ENCODE measurements around the gene PERM1. TPM values are rescaled to one million over a fixed set of nuclear protein-coding genes. Genes with fewer than 3 reads are reported as not detected.

PERM1 gene
- total RNA-seq, 3 donors from 2014 or later, result 0.33 to 1.9 TPM; not detected in 1

DNA sequence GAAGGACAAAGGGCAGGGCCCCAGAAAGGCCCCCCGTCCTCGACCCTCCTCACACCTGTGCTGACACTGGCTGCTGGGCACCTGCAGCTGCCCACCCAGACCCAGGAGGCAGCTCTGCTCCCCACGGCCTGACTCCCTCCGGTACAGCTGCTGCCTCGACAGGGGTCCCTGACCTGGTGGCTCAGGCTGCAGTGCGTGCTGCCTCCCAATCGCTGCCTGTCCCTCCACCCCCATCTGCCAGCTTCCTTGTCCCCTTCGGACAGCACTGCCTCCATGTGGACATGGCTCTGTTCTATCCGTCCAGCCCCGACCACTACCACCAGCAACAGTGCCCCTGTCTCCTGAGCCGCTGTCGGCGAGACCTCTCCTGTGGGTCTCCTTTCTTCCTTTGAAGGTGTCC is 27.0 kb downstream of the PERM1 start:
- Histone ChIP-seq H3K36me3 (peaks cover 7% of the 10 kb centered on the region), H3K27ac (no peak overlapping the region), H3K4me3 (no peak overlapping the region), H3K4me1 (peaks cover 0 to 13% of the 10 kb centered on the region in 2 donors), H3K27me3 (no peaks in the 10 kb centered on the region), H3K9me3 (no peaks in the 10 kb centered on the region)
- intact Hi-C loops (cut with DNase I; ENCODE audit: low total_unique reads), result loop anchor here (1.0 kb wide), 1 partner anchor 42 kb away; no protein-coding TSS in a partner anchor
- TF ChIP-seq POLR2A (IDR thresholded peaks at IDR 0.05) (no peak), POLR2AphosphoS5 (IDR thresholded peaks at IDR 0.05) (no peak)
- no peak for DNase-seq (ENCODE audit: low spot score in 2 of 2)

DNA sequence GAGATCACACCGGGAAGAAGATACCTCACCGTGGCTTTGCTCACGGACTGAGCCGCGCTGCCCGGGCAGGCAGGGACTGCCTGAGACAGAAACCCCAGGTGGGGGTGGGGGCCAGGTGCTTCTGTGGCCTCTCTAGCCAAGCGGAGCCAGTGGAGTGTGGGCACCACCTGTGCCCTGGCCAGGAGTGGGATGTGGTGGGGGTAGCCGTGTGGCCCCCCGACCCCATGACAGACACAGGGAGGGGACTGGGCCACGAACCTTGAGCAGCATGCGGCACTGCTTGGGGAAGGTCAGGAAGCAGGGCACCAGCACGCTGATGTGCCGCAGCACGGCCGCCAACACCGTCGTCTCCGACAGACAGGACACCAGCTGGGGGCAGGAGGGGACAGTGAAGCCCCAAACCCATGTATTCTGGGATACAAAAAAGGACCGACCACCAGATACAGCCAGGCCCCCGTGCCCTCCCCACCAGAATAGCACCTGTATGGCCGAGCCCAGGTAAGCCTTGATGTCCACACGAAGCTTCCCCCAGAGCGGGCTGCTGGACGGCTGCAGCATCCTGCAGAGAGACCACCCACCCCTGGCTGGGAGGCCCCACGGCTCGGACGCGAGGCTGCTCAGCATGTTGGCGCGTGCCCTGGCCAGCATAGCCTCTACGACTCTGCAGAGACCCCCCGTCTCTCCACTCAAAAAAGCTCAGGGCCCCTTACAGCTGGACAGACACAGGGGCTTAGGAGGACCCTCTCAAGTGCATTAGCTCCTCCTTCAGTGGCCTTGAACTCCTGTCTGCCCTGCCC is 28.2 kb downstream of the PERM1 start:
- DNase-seq (ENCODE audit: low spot score in 2 of 2), result no peak
- no peak overlapping the region for H3K4me3 ChIP-seq
- TF ChIP-seq, protein P1, sequence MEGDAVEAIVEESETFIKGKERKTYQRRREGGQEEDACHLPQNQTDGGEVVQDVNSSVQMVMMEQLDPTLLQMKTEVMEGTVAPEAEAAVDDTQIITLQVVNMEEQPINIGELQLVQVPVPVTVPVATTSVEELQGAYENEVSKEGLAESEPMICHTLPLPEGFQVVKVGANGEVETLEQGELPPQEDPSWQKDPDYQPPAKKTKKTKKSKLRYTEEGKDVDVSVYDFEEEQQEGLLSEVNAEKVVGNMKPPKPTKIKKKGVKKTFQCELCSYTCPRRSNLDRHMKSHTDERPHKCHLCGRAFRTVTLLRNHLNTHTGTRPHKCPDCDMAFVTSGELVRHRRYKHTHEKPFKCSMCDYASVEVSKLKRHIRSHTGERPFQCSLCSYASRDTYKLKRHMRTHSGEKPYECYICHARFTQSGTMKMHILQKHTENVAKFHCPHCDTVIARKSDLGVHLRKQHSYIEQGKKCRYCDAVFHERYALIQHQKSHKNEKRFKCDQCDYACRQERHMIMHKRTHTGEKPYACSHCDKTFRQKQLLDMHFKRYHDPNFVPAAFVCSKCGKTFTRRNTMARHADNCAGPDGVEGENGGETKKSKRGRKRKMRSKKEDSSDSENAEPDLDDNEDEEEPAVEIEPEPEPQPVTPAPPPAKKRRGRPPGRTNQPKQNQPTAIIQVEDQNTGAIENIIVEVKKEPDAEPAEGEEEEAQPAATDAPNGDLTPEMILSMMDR (IDR thresholded peaks at IDR 0.05), result no peak
- intact Hi-C loops (cut with DNase I; ENCODE audit: low total_unique reads), result loop anchor here (1.0 kb wide), 1 partner anchor 44 kb away; no protein-coding TSS in a partner anchor
- H3K9me3 ChIP-seq, result no peaks in the 10 kb centered on the region
- no peaks in the 10 kb centered on the region for H3K27me3 ChIP-seq
- H3K36me3 ChIP-seq, result peaks cover 7% of the 10 kb centered on the region
- H3K27ac ChIP-seq, result no peak overlapping the region
- peaks cover 0 to 13% of the 10 kb centered on the region in 2 donors for H3K4me1 ChIP-seq

DNA sequence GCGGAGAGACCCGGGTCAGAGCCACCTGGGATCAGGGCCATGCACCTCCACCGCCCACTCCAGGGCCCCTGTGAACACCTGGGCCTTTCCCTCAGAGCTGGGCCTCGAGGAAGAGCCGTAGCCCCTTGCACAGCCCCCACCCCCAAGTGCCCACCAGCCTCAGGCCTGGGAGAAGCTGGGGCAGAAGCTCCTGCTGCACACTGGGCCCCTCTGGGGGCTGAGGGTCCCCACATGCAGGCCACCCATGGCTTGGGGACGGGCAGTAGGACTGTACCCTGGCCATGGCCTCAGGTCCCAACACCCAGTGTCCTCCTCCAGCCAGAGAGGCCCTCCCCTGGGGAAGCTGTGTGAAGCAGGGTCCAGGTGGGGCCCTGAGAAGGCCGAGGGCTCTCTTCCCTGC is 29.3 kb downstream of the PERM1 start:
- Histone ChIP-seq H3K27ac (no peak overlapping the region), H3K36me3 (peaks cover 10% of the 10 kb centered on the region)

DNA sequence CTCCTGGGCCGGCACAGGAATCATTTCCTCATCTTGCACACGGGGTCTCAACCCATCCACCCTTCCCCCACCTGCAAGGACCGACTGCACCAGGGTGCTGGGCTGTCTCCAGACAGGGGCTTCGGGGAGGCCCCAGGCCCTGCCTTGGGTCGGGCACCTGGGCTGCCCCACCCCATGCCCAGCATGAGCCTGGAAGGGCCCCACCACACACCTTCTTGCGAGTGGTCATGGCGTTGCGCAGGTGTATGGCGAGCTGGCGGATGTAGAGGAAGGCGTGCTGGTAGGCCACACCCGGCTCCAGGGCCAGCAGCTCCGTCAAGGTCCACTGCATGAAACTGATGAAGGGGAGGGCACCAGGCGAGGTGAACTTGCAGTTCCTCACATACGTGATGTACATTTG is 29.7 kb downstream of the PERM1 start:
- no peak overlapping the region for H3K4me3 ChIP-seq
- H3K9me3 ChIP-seq, result no peaks in the 10 kb centered on the region
- TF ChIP-seq, protein P1 (IDR thresholded peaks at IDR 0.05), result no peak
- no peak for TF ChIP-seq POLR2AphosphoS5 (IDR thresholded peaks at IDR 0.05)
- no peak for TF ChIP-seq POLR2A (IDR thresholded peaks at IDR 0.05)
- H3K36me3 ChIP-seq, result peaks cover 13% of the 10 kb centered on the region
- no peak for DNase-seq (ENCODE audit: low spot score in 2 of 2)
- H3K4me1 ChIP-seq, result peaks cover 0 to under 1% of the 10 kb centered on the region in 2 donors
- intact Hi-C loops (cut with DNase I; ENCODE audit: low total_unique reads), result no loop called here
- no peaks in the 10 kb centered on the region for H3K27me3 ChIP-seq
- no peak overlapping the region for H3K27ac ChIP-seq

More for the DNA sequence above, 29.3 kb downstream of the PERM1 start:
- Histone ChIP-seq H3K9me3 (no peaks in the 10 kb centered on the region), H3K27me3 (no peaks in the 10 kb centered on the region), H3K4me1 (peaks cover 0 to 5% of the 10 kb centered on the region in 2 donors), H3K4me3 (no peak overlapping the region)
- TF ChIP-seq POLR2A (IDR thresholded peaks at IDR 0.05), result no peak
- no peak for TF ChIP-seq POLR2AphosphoS5 (IDR thresholded peaks at IDR 0.05)
- TF ChIP-seq, protein P1 (IDR thresholded peaks at IDR 0.05), result no peak
- no peak for DNase-seq (ENCODE audit: low spot score in 2 of 2)
- intact Hi-C loops (cut with DNase I; ENCODE audit: low total_unique reads), result no loop called here

- DNase-seq (ENCODE audit: low spot score in 2 of 2), result no peak
- no peaks in the 10 kb centered on the region for H3K4me1 ChIP-seq
- H3K27ac ChIP-seq, result no peak overlapping the region
- no peaks in the 10 kb centered on the region for H3K9me3 ChIP-seq
- TF ChIP-seq POLR2AphosphoS5 (IDR thresholded peaks at IDR 0.05) (no peak), POLR2A (IDR thresholded peaks at IDR 0.05) (no peak)
- TF ChIP-seq, protein P1 (IDR thresholded peaks at IDR 0.05), result no peak
- intact Hi-C loops (cut with DNase I; ENCODE audit: low total_unique reads), result no loop called here
- no peaks in the 10 kb centered on the region for H3K27me3 ChIP-seq
- peaks cover 13% of the 10 kb centered on the region for H3K36me3 ChIP-seq
- H3K4me3 ChIP-seq, result no peak overlapping the region
Measured at GRCh38 chr1:951364-951763, 30.5 kb downstream of the PERM1 start.

Data from breast epithelium (tissue), 4 donors.